ENCODE measurements around the gene L3MBTL4.

DNA sequence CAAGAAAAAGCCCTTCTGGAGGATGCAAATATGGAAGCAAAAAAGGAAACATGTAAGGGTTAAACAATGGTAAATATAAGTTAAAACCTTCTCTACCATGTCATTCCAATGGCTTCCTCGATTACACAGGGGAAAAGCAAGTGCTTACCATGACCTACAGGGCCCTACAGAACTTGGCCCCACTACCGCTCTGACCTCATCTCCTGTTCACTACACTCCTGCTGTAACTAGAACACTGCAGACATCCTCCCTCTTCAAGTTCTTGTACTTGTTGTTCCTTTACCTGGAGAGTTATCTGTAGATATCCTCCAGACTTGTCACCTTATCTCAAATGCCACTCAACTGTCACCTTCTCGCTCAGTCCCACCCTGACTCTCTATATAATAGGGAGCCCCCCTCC is 194.6 kb downstream of the L3MBTL4 start:
- TF ChIP-seq, protein P1, sequence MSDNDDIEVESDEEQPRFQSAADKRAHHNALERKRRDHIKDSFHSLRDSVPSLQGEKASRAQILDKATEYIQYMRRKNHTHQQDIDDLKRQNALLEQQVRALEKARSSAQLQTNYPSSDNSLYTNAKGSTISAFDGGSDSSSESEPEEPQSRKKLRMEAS (IDR thresholded peaks at IDR 0.05): no peak
- no peak for TF ChIP-seq TCF12 (IDR thresholded peaks at IDR 0.05; ENCODE audit: low read depth)
- TF ChIP-seq, protein P2, sequence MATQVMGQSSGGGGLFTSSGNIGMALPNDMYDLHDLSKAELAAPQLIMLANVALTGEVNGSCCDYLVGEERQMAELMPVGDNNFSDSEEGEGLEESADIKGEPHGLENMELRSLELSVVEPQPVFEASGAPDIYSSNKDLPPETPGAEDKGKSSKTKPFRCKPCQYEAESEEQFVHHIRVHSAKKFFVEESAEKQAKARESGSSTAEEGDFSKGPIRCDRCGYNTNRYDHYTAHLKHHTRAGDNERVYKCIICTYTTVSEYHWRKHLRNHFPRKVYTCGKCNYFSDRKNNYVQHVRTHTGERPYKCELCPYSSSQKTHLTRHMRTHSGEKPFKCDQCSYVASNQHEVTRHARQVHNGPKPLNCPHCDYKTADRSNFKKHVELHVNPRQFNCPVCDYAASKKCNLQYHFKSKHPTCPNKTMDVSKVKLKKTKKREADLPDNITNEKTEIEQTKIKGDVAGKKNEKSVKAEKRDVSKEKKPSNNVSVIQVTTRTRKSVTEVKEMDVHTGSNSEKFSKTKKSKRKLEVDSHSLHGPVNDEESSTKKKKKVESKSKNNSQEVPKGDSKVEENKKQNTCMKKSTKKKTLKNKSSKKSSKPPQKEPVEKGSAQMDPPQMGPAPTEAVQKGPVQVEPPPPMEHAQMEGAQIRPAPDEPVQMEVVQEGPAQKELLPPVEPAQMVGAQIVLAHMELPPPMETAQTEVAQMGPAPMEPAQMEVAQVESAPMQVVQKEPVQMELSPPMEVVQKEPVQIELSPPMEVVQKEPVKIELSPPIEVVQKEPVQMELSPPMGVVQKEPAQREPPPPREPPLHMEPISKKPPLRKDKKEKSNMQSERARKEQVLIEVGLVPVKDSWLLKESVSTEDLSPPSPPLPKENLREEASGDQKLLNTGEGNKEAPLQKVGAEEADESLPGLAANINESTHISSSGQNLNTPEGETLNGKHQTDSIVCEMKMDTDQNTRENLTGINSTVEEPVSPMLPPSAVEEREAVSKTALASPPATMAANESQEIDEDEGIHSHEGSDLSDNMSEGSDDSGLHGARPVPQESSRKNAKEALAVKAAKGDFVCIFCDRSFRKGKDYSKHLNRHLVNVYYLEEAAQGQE (IDR thresholded peaks at IDR 0.05; ENCODE audit: low read depth): no peak
- TF ChIP-seq, protein P3, sequence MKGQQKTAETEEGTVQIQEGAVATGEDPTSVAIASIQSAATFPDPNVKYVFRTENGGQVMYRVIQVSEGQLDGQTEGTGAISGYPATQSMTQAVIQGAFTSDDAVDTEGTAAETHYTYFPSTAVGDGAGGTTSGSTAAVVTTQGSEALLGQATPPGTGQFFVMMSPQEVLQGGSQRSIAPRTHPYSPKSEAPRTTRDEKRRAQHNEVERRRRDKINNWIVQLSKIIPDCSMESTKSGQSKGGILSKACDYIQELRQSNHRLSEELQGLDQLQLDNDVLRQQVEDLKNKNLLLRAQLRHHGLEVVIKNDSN (IDR thresholded peaks at IDR 0.05): no peak
